Measurements from ENCODE around the gene MACROD2. TPM values are rescaled to one million over a fixed set of nuclear protein-coding genes. Genes with fewer than 3 reads are reported as not detected.

MACROD2 gene
- total RNA-seq, 1 donor from 2014 or later = 3.5 TPM

DNA sequence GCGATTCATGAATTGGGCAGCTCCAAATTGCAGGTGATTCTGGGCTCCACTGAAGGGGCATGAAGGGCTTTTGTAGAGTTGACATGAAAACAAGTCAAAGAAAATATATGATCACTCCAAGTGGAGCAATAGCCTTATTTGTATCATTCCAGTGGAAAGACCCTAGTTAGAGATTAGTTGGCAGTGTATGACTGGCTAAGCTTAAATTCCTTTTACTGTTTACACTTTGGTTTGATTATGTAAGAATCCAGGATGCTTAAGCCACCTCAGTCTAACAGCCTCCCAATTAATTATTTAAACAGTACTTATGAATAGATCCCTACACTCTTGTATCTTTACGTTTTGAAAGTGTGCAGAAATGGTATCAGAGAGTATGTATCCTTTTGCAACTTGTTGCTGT, 1865.5 kb downstream of the MACROD2 start:
- Histone ChIP-seq H3K27me3 (no peaks in the 10 kb centered on the region), H3K4me1 (no peaks in the 10 kb centered on the region), H3K4me3 (no peak overlapping the region), H3K36me3 (no peaks in the 10 kb centered on the region), H3K27ac (no peak overlapping the region), H3K9me3 (no peaks in the 10 kb centered on the region)
- intact Hi-C loops (cut with DNase I) = no loop called here
- DNase-seq (ENCODE audit: low spot score in 2 of 2) = no peak
- TF ChIP-seq, protein P1, sequence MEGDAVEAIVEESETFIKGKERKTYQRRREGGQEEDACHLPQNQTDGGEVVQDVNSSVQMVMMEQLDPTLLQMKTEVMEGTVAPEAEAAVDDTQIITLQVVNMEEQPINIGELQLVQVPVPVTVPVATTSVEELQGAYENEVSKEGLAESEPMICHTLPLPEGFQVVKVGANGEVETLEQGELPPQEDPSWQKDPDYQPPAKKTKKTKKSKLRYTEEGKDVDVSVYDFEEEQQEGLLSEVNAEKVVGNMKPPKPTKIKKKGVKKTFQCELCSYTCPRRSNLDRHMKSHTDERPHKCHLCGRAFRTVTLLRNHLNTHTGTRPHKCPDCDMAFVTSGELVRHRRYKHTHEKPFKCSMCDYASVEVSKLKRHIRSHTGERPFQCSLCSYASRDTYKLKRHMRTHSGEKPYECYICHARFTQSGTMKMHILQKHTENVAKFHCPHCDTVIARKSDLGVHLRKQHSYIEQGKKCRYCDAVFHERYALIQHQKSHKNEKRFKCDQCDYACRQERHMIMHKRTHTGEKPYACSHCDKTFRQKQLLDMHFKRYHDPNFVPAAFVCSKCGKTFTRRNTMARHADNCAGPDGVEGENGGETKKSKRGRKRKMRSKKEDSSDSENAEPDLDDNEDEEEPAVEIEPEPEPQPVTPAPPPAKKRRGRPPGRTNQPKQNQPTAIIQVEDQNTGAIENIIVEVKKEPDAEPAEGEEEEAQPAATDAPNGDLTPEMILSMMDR (IDR thresholded peaks at IDR 0.05) = no peak

DNA sequence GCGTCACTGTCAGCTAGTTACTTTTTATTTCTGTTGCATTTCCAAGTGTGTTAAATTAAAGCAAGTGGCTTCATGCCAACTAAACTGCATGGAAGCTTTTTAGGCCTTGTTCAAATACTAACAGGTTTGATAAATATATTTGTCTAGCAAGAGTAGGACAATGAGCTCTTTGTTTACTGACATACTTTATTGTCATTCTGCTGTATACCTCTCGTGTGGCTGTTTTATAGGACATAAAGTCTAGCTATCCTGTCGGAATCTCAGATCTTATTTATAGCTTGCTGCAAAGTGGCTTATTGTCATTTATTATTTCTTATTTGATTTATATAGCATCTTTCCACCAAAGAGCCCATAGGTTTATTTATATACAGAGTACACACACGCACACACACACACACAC, 1866.9 kb downstream of the MACROD2 start:
- Histone ChIP-seq H3K27me3 (no peaks in the 10 kb centered on the region), H3K4me3 (no peak overlapping the region), H3K27ac (no peak overlapping the region), H3K4me1 (no peaks in the 10 kb centered on the region), H3K36me3 (no peaks in the 10 kb centered on the region), H3K9me3 (no peaks in the 10 kb centered on the region)
- DNase-seq (ENCODE audit: low spot score in 2 of 2) = no peak
- intact Hi-C loops (cut with DNase I) = no loop called here
- TF ChIP-seq, protein P1 (IDR thresholded peaks at IDR 0.05) = no peak

DNA sequence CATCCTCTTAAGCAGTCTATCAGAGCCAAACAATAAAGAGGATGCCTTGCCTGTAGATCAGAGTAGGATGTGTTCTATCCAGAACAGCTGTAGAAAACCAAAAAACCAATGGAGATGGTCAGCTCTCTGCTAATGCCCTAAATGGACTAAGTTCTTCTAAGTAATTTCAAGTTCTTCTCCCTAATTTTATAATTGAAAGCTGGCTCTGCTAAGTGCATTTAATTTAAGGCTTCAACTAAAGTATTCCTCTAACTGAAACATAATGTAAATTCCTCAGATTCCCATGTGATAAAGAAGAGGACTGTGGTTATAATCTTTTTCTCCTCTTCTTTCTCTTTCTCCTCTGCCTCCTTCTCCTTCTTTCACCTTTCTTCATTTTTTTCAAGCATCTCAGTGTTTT, 1868.4 kb downstream of the MACROD2 start:
- Histone ChIP-seq H3K27ac (no peak overlapping the region), H3K4me1 (no peaks in the 10 kb centered on the region), H3K36me3 (no peaks in the 10 kb centered on the region), H3K9me3 (no peaks in the 10 kb centered on the region), H3K27me3 (no peaks in the 10 kb centered on the region), H3K4me3 (no peak overlapping the region)
- no peak for DNase-seq (ENCODE audit: low spot score in 2 of 2)
- intact Hi-C loops (cut with DNase I) = no loop called here
- TF ChIP-seq, protein P1 (IDR thresholded peaks at IDR 0.05) = no peak

DNA sequence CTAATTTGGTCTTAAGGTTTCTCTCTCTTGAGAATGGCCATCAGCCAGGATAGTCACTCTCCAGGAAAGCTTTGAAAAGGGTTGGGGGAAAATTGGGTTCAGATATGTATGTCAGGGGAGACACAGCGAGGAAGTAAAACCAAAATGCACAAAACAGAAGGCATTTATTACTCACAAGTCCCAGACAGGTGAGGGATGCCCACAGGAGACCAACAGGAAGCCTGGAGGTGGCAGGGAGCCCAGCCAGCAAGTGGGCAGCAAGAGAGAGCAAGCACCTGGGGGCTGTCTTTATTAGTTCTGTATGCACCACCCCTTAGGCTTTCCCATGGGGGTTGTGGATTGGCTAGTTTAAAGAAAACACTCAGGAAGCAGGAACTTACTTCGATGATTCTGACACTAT, 1870.2 kb downstream of the MACROD2 start:
- Histone ChIP-seq H3K27ac (no peak overlapping the region), H3K27me3 (no peaks in the 10 kb centered on the region), H3K4me1 (no peaks in the 10 kb centered on the region), H3K36me3 (no peaks in the 10 kb centered on the region), H3K9me3 (no peaks in the 10 kb centered on the region), H3K4me3 (no peak overlapping the region)
- DNase-seq (ENCODE audit: low spot score in 2 of 2) = no peak
- intact Hi-C loops (cut with DNase I) = no loop called here
- TF ChIP-seq, protein P1 (IDR thresholded peaks at IDR 0.05) = no peak

DNA sequence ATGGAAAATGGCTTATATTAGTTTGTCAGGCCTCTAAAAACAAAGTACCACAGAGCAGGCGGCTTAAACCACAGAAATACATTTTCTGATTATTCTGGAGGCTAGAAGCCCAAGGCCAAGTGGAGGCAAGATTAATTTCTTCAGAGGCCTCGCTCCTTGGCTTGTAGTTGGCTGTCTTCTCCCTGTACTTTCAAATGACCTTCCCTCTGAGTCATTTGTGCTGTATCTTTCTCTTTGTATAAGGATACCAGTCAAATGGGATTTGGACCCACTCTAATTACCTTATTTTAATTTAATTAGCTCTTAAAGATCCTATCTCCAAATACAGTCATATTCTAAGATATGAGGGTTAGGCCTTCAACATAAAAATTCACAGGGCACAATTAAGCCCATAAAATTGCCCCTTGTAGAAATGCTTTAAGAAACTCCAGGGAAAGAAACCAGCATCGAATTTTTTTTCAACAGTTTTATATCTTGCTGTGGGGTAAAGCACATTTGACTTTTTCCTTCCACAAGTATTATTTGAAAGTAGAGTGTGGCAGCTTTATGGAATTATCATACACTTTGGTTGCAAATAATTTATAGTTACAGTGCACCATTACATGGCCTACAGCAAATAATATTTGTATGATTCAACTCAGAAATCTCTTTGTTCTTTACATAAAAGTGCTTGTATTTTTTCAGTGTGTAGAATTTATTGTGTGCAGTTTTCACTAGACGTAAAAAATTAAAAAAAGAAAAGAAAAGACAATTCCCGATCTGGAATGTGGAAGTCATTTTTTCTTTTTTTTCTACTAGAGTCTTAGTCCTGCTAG, 1871.8 kb downstream of the MACROD2 start:
- no peaks in the 10 kb centered on the region for H3K4me1 ChIP-seq
- intact Hi-C loops (cut with DNase I) = no loop called here
- TF ChIP-seq, protein P1 (IDR thresholded peaks at IDR 0.05) = no peak

More for the DNA sequence above, 1871.8 kb downstream of the MACROD2 start:
- no peaks in the 10 kb centered on the region for H3K36me3 ChIP-seq
- H3K4me3 ChIP-seq = no peak overlapping the region
- no peaks in the 10 kb centered on the region for H3K9me3 ChIP-seq
- no peak overlapping the region for H3K27ac ChIP-seq
- no peak for DNase-seq (ENCODE audit: low spot score in 2 of 2)
- no peaks in the 10 kb centered on the region for H3K27me3 ChIP-seq
